H1 (cell line): ENCODE data around the gene AKT1S1. TPM values are rescaled to one million over a fixed set of nuclear protein-coding genes. Genes with fewer than 3 reads are reported as not detected.

ENCODE experiments used
- CBX8 ChIP-seq: fragments of 300-800, 300-1000 bp; sonication (generic); IDR thresholded peaks from 2 replicates; pipeline ENCODE4 v1.7.1; 2016; ENCODE audit warnings: low read depth, low read length, borderline replicate concordance
- CHD1 ChIP-seq: IDR thresholded peaks from 2 replicates; pipeline ENCODE4 v1.6.1; 2012; ENCODE audit warnings: low read depth, low read length, improper control_type of control experiment
- CHD2 ChIP-seq: IDR thresholded peaks from 2 replicates; pipeline ENCODE4 v1.6.1; 2012; ENCODE audit warnings: low read length, improper control_type of control experiment
- E2F6 ChIP-seq: IDR thresholded peaks from 2 replicates; pipeline ENCODE4 v1.6.1; 2012; ENCODE audit warnings: inconsistent platforms
- EZH2 ChIP-seq: fragments of 200-600 bp; sonication (generic); IDR thresholded peaks from 2 replicates; pipeline ENCODE4 v1.7.1; 2012; ENCODE audit warnings: low read depth, mild to moderate bottlenecking, moderate library complexity, low read length, inconsistent platforms; ENCODE audit not compliant: severe bottlenecking
- MAFK ChIP-seq: IDR thresholded peaks from 2 replicates; pipeline ENCODE4 v1.6.1; 2012; ENCODE audit warnings: low read depth, mild to moderate bottlenecking, improper control_type of control experiment, low read length
- MAX ChIP-seq: IDR thresholded peaks from 2 replicates; pipeline ENCODE4 v1.6.1; 2012; ENCODE audit warnings: inconsistent platforms
- POLR2A ChIP-seq, 2 experiments: IDR thresholded peaks; 1 replicate in 1 of 2; 2 replicates in 1 of 2; pipeline ENCODE4 v1.6.1; 2011; ENCODE audit warnings: low read depth in 2 of 2, low read length in 2 of 2, mild to moderate bottlenecking in 2 of 2; ENCODE audit errors: control extremely low read depth in 1 of 2
- RFX5 ChIP-seq: IDR thresholded peaks from 2 replicates; pipeline ENCODE4 v1.6.1; 2011; ENCODE audit warnings: low read depth, low read length, improper control_type of control experiment, borderline replicate concordance
- SAP30 ChIP-seq: fragments of 300-600 bp; sonication (generic); IDR thresholded peaks from 2 replicates; pipeline ENCODE4 v1.7.1; 2012; ENCODE audit warnings: low read length, moderate library complexity, mild to moderate bottlenecking, inconsistent platforms; ENCODE audit not compliant: insufficient read depth, insufficient replicate concordance
- SIN3A ChIP-seq, 2 experiments: IDR thresholded peaks in 1 of 2; conservative IDR thresholded peaks in 1 of 2; 2 replicates each; pipeline ENCODE4 v1.6.1; 2011 to 2012; ENCODE audit warnings: low read length in 2 of 2, improper control_type of control experiment in 1 of 2, low read depth in 1 of 2, mild to moderate bottlenecking in 1 of 2
- TAF1 ChIP-seq: IDR thresholded peaks from 2 replicates; pipeline ENCODE4 v1.6.1; 2011; ENCODE audit warnings: mild to moderate bottlenecking, low read depth, low read length
- USF2 ChIP-seq: IDR thresholded peaks from 2 replicates; pipeline ENCODE4 v1.6.1; 2011; ENCODE audit warnings: low read length, improper control_type of control experiment
- ZNF274 ChIP-seq: IDR thresholded peaks from 2 replicates; pipeline ENCODE4 v1.7.0; 2012; ENCODE audit warnings: low read length, borderline replicate concordance; ENCODE audit errors: extremely low read depth
- polyA plus RNA-seq, 7 experiments: library from polyadenylated mRNA; depleted of rRNA in 3 of 7; stranded (reverse) in 5 of 7; unstranded in 2 of 7; fragments of >200 nt in 5 of 7; fragments of 200-250 nt in 2 of 7; gene quantifications; 1 replicate in 5 of 7; 2 replicates in 1 of 7; 4 replicates in 1 of 7; pipeline versions ENCODE4 v1.2.1 to v1.2.3, GENCODE V29; 2011 to 2013; ENCODE audit warnings: missing spikeins in 2 of 7, mixed read lengths in 2 of 7
- total RNA-seq: library from RNA; stranded (reverse); fragmentation: NEBNext Ultra II Directional; extraction: Animal tissue kit (Norgen Biotek cat#: 25700); gene quantifications from 2 replicates; pipeline ENCODE4 v1.2.1, GENCODE V29; 2021

Gene AKT1S1
- total and polyA plus RNA-seq, 2 of the 8 experiments (the other 6 are each of a cell fraction or from before 2014, with no cell fraction given): 40.7 to 45.9 TPM

- peak in 1 of 2 experiments; percentile 73; a peak in 2 of 4 replicates for TF ChIP-seq SIN3A (conservative IDR thresholded peaks at IDR 0.05 in 1 of 2, IDR thresholded peaks at IDR 0.05 in 1 of 2; ENCODE audit: low read depth in 1 of 2, low read length in 2 of 2)
- TF ChIP-seq CHD1: peak; percentile 96
- peak; percentile 89 for TF ChIP-seq TAF1
- TF ChIP-seq POLR2A (IDR thresholded peaks at IDR 0.05; ENCODE audit: control extremely low read depth in 1 of 2, low read depth in 2 of 2, low read length in 2 of 2): peak; percentile 41 to 70
- no peak for TF ChIP-seq EZH2
- TF ChIP-seq RFX5: no peak
- TF ChIP-seq CBX8: no peak
- TF ChIP-seq E2F6: no peak
- no peak for TF ChIP-seq USF2
- TF ChIP-seq ZNF274: no peak
- TF ChIP-seq SAP30: peak; percentile 36
- TF ChIP-seq MAFK: no peak
- TF ChIP-seq CHD2: no peak
- TF ChIP-seq MAX: peak; percentile 27; the same call in 1 of the 2 replicates
Observed at GRCh38 chr19:49850487-49851342, 26.4 kb downstream of the AKT1S1 start, which contains the start of gene PTOV1 (continued).
